PFSK-1 (cell line): ENCODE measurements around the gene SYNRG.

Experiments used
- POLR2AphosphoS5 ChIP-seq: IDR thresholded peaks from 2 replicates; pipeline ENCODE4 v1.6.1; 2012; ENCODE audit warnings: low read depth, mild to moderate bottlenecking, control low read depth, low read length, moderate library complexity
- SIN3A ChIP-seq: IDR thresholded peaks from 2 replicates; pipeline ENCODE4 v1.6.1; 2012; ENCODE audit warnings: mild to moderate bottlenecking, low read length, moderate library complexity, borderline replicate concordance; ENCODE audit not compliant: insufficient read depth
- TAF1 ChIP-seq: IDR thresholded peaks from 2 replicates; pipeline ENCODE4 v1.6.1; 2012; ENCODE audit warnings: low read length, control low read depth, borderline replicate concordance; ENCODE audit not compliant: insufficient read depth
- TF ChIP-seq, protein P1 (sequence below), 2 experiments: IDR thresholded peaks; 2 replicates each; pipeline versions ENCODE4 v1.6.1 to v1.8.0; 2011 to 2012; ENCODE audit warnings: low read depth in 2 of 2, low read length in 2 of 2, control low read depth in 1 of 2, inconsistent platforms in 1 of 2, mild to moderate bottlenecking in 1 of 2, moderate library complexity in 1 of 2; ENCODE audit not compliant: insufficient read depth in 1 of 2

DNA sequence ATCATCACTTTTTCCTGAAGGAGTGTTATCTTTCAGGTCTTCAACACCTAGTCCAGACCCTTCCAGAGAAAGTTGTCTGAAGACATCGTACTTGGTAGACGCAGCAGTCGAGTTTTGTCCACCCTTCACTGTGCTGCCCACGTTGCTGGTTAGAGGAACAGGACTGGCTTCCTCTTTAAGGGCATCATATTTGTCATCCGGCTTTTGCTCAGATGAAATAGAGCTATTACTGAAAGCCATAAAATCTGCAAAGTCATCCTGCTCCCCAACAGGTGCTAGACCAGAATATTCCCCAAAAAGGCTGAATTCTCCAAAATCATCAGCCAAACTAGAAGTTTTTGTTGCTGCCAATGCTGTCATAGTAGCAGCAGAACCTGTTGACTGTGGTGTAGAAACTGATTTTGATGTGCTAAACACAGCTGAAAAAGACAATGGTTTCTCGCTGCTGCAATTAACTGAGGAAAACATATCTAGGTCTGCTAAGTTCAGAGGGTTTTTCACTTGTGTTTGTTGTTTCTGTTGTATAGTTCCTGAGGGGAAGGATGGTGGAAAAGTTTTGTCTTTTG, 55.7 kb downstream of the SYNRG start:
- TF ChIP-seq, protein P1, sequence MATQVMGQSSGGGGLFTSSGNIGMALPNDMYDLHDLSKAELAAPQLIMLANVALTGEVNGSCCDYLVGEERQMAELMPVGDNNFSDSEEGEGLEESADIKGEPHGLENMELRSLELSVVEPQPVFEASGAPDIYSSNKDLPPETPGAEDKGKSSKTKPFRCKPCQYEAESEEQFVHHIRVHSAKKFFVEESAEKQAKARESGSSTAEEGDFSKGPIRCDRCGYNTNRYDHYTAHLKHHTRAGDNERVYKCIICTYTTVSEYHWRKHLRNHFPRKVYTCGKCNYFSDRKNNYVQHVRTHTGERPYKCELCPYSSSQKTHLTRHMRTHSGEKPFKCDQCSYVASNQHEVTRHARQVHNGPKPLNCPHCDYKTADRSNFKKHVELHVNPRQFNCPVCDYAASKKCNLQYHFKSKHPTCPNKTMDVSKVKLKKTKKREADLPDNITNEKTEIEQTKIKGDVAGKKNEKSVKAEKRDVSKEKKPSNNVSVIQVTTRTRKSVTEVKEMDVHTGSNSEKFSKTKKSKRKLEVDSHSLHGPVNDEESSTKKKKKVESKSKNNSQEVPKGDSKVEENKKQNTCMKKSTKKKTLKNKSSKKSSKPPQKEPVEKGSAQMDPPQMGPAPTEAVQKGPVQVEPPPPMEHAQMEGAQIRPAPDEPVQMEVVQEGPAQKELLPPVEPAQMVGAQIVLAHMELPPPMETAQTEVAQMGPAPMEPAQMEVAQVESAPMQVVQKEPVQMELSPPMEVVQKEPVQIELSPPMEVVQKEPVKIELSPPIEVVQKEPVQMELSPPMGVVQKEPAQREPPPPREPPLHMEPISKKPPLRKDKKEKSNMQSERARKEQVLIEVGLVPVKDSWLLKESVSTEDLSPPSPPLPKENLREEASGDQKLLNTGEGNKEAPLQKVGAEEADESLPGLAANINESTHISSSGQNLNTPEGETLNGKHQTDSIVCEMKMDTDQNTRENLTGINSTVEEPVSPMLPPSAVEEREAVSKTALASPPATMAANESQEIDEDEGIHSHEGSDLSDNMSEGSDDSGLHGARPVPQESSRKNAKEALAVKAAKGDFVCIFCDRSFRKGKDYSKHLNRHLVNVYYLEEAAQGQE (IDR thresholded peaks at IDR 0.05; ENCODE audit: insufficient read depth in 1 of 2, low read depth in 2 of 2, low read length in 2 of 2): no peak
- no peak for TF ChIP-seq POLR2AphosphoS5
- TF ChIP-seq SIN3A: no peak
- TF ChIP-seq TAF1: no peak
